Fibroblast of lung (primary cell): ENCODE measurements around the gene AKAP13. TPM values are rescaled to one million over a fixed set of nuclear protein-coding genes. Genes with fewer than 3 reads are reported as not detected.

Source experiments
- DNase-seq, 2 donors: peaks; one replicate each; pipeline versions ENCODE4 v3.0.0 to v3.0.0-alpha.2; 2010; ENCODE audit warnings: low read depth in 2 of 2
- H2AFZ ChIP-seq: 2 replicates; pipeline ENCODE4 v1.5.1; 2012; ENCODE audit warnings: low read length, control low read depth, inconsistent platforms
- H3K27ac ChIP-seq: 2 replicates; pipeline ENCODE4 v1.5.1; 2011; ENCODE audit warnings: low read length, control low read depth; ENCODE audit not compliant: insufficient read depth
- H3K27me3 ChIP-seq: 2 replicates; pipeline ENCODE4 v1.5.1; 2011; ENCODE audit warnings: mild to moderate bottlenecking, low read length; ENCODE audit not compliant: control insufficient read depth, insufficient read depth
- H3K36me3 ChIP-seq: 2 replicates; pipeline ENCODE4 v1.5.1; 2011; ENCODE audit warnings: low read length; ENCODE audit not compliant: control insufficient read depth, insufficient read depth
- H3K4me1 ChIP-seq: 2 replicates; pipeline ENCODE4 v1.5.1; 2011; ENCODE audit warnings: low read length; ENCODE audit not compliant: control insufficient read depth, insufficient read depth; ENCODE audit errors: extremely low read depth
- H3K4me2 ChIP-seq: 2 replicates; pipeline ENCODE4 v1.5.1; 2011; ENCODE audit warnings: low read length, control low read depth; ENCODE audit not compliant: insufficient read depth; ENCODE audit errors: extremely low read depth
- H3K4me3 ChIP-seq, 4 experiments: fragments of 200-600 bp in 1 of 4; sonication (generic) in 1 of 4; replicated peaks in 1 of 4; 2 replicates each; pipeline ENCODE4 v1.5.1; 2011 to 2016; ENCODE audit warnings: low read length in 4 of 4, low read depth in 3 of 4, mild to moderate bottlenecking in 3 of 4, control low read depth in 2 of 4, inconsistent platforms in 1 of 4, mixed read lengths in 1 of 4; ENCODE audit not compliant: insufficient read depth in 1 of 4; ENCODE audit errors: control extremely low read depth in 1 of 4
- H3K79me2 ChIP-seq: 2 replicates; pipeline ENCODE4 v1.5.1; 2012; ENCODE audit warnings: mild to moderate bottlenecking, low read length, inconsistent platforms; ENCODE audit not compliant: control insufficient read depth, insufficient read depth
- H3K9ac ChIP-seq: 2 replicates; pipeline ENCODE4 v1.5.1; 2011; ENCODE audit warnings: mild to moderate bottlenecking, low read length, control low read depth; ENCODE audit not compliant: insufficient read depth
- H3K9me3 ChIP-seq: 2 replicates; pipeline ENCODE4 v1.5.1; 2012; ENCODE audit warnings: low read depth, low read length; ENCODE audit not compliant: control insufficient read depth, insufficient read depth
- H4K20me1 ChIP-seq: 2 replicates; pipeline ENCODE4 v1.5.1; 2011; ENCODE audit warnings: low read length; ENCODE audit not compliant: control insufficient read depth, insufficient read depth; ENCODE audit errors: extremely low read depth
- EZH2 ChIP-seq: IDR thresholded peaks from 2 replicates; pipeline ENCODE4 v1.5.1; 2012; ENCODE audit warnings: low read length, control low read depth, mild to moderate bottlenecking; ENCODE audit errors: missing control alignments
- polyA plus RNA-seq, 2 donors: library from polyadenylated mRNA; depleted of rRNA in 1 of 2; stranded (reverse) in 1 of 2; unstranded in 1 of 2; fragments of >200 nt; gene quantifications; 2 replicates each; pipeline ENCODE4 v1.2.1, GENCODE V29; 2011 to 2012; ENCODE audit warnings: missing spikeins in 1 of 2
- total RNA-seq: library from RNA; depleted of rRNA; stranded (reverse); fragments of >200 nt; gene quantifications from 2 replicates; pipeline ENCODE4 v1.2.1, GENCODE V29; 2014
- TF ChIP-seq, protein P1 (sequence below), 2 donors: IDR thresholded peaks in 1 of 2; conservative IDR thresholded peaks in 1 of 2; 1 replicate in 1 of 2; 2 replicates in 1 of 2; pipeline ENCODE4 v1.5.1; 2011 to 2012; ENCODE audit warnings: low read length in 2 of 2, control low read depth in 1 of 2, inconsistent platforms in 1 of 2, low read depth in 1 of 2, mild to moderate bottlenecking in 1 of 2

AKAP13 gene
- total and polyA plus RNA-seq, 2 donors (not counting 1 experiment from before 2014, with no cell fraction given) = 8.3 to 68.4 TPM

DNA sequence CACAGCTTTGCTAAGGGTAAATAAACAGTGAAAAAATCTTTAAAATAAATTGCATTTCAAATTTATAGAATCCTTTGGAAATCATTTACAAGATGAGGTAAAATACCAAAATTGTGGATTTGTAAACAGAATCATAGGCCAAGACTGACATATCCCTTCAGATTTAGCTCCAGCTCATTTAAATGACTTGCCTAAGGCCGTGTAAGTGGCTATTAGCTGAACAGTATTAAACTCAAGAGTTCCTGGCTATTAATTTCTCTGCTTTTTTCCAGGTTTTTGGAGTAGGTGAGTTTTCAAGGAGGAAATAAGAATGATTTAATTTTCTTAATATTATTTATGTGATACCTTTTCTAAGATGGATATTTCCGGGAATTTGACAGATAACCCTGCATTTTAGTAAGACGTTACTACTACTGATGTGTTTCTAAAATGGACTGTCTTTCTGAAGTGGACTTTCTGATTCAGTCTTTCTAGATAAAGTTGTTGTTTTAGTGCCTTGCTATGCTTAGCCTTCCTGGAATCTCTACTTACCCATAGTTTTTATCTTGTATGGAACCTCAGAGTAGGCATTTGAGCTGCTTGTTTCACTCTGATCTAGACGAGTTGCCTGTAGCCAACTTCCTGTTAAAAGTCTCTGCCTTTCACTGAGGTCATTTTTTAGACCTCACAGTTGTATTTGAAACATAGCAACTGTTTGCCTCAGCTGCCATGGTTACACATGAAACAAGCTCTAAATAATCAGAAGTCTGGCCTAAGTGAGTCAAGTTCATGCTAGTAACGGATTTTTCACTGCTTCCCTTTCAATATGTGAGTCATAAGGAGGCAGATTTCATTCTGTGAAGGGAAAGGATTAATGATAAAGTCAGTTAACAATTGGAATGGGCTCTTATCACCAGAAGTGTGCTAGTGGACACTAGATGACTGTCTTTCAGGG, 287.4 kb downstream of the AKAP13 start:
- Histone ChIP-seq H4K20me1 (no peaks in the 10 kb centered on the region), H3K36me3 (no peaks in the 10 kb centered on the region), H3K4me3 (peak overlapping the region in 2 of 4 experiments; percentile 26 to 27), H3K9me3 (no peaks in the 10 kb centered on the region), H3K4me2 (peak overlapping the region; percentile 81), H3K4me1 (peaks cover 20% of the 10 kb centered on the region), H3K27ac (peak overlapping the region; percentile 94), H3K27me3 (no peaks in the 10 kb centered on the region), H3K9ac (peak overlapping the region; percentile 48), H3K79me2 (no peaks in the 10 kb centered on the region), H2AFZ (no peak overlapping the region)
- no peak for TF ChIP-seq EZH2
- TF ChIP-seq, protein P1, sequence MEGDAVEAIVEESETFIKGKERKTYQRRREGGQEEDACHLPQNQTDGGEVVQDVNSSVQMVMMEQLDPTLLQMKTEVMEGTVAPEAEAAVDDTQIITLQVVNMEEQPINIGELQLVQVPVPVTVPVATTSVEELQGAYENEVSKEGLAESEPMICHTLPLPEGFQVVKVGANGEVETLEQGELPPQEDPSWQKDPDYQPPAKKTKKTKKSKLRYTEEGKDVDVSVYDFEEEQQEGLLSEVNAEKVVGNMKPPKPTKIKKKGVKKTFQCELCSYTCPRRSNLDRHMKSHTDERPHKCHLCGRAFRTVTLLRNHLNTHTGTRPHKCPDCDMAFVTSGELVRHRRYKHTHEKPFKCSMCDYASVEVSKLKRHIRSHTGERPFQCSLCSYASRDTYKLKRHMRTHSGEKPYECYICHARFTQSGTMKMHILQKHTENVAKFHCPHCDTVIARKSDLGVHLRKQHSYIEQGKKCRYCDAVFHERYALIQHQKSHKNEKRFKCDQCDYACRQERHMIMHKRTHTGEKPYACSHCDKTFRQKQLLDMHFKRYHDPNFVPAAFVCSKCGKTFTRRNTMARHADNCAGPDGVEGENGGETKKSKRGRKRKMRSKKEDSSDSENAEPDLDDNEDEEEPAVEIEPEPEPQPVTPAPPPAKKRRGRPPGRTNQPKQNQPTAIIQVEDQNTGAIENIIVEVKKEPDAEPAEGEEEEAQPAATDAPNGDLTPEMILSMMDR (conservative IDR thresholded peaks at IDR 0.05 in 1 of 2, IDR thresholded peaks at IDR 0.05 in 1 of 2; ENCODE audit: low read depth in 1 of 2, low read length in 2 of 2) = no peak
- DNase-seq = peak; percentile 99

DNA sequence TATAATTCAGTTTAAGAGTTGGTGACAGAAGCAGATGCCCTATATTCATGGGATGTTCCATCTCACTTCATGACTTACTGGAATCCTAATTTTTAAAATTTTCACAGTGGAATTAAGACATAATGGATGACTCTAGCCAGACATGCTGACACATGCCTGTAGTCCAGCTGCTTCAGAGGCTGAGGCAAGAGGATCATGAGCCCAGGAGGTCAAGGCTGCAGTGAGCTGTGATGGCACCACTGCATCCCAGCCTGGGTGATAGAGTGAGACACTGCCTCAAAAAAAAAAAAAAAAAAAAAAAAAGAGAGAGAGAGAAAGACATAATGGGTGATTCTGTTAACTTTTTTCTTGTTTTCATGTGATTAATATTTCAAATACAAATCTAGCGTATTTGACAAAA, 290.8 kb downstream of the AKAP13 start:
- H3K9me3 ChIP-seq = no peaks in the 10 kb centered on the region
- no peak overlapping the region for H3K9ac ChIP-seq
- no peak for TF ChIP-seq EZH2
- H3K4me3 ChIP-seq = no peak overlapping the region
- H3K79me2 ChIP-seq = no peaks in the 10 kb centered on the region
- peak overlapping the region; percentile 39 for H3K27ac ChIP-seq
- no peak overlapping the region for H3K4me2 ChIP-seq
- no peaks in the 10 kb centered on the region for H4K20me1 ChIP-seq
- H3K4me1 ChIP-seq = peaks cover 20% of the 10 kb centered on the region
- H2AFZ ChIP-seq = no peak overlapping the region
- H3K36me3 ChIP-seq = peaks cover 2% of the 10 kb centered on the region
- DNase-seq = no peak
- no peaks in the 10 kb centered on the region for H3K27me3 ChIP-seq

DNA sequence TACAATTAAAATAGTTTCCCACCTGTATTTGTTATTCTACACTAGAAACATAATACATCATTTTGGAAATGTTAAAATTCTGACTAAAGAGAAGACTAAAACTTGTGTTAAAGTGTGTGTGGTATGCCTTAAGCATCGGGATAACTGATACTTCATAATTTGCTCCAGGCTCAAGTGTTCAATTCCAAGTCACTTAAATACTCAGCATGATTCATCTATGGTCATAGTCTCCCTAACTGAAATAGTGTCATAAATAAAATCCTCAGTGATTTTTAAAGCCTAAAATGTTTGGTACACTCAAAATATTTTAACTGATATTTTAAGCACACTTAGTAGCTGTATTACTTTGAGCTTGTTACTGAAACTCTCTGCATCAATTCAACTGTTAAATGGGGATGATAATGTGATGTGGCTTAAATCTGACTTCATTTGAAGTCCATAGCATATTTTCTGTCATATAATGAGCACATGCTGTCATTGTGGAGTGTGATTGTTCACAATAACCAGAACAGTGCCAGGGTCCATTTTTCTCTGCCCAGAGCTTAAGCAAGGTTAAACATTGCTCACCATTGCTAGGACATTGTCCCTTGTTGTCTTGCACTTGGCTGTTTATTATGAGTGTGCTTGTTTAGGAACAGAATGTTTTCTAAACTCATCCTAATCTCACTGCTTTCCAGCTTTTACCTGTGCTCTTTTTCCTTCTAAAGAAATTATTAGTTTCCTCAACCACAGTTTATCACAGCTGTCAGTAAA, 292.1 kb downstream of the AKAP13 start:
- Histone ChIP-seq H4K20me1 (no peaks in the 10 kb centered on the region), H2AFZ (no peak overlapping the region), H3K9me3 (no peaks in the 10 kb centered on the region), H3K27me3 (no peaks in the 10 kb centered on the region), H3K36me3 (peaks cover 2% of the 10 kb centered on the region), H3K4me1 (peaks cover 14% of the 10 kb centered on the region), H3K27ac (peak overlapping the region; percentile 13), H3K4me2 (no peak overlapping the region), H3K9ac (no peak overlapping the region), H3K4me3 (no peak overlapping the region), H3K79me2 (no peaks in the 10 kb centered on the region)
- TF ChIP-seq, protein P1 (conservative IDR thresholded peaks at IDR 0.05 in 1 of 2, IDR thresholded peaks at IDR 0.05 in 1 of 2; ENCODE audit: low read depth in 1 of 2, low read length in 2 of 2) = no peak
- TF ChIP-seq EZH2 = no peak
- DNase-seq = no peak
